SK-N-SH (cell line): ENCODE data around the gene EMP1. TPM values are rescaled to one million over a fixed set of nuclear protein-coding genes. Genes with fewer than 3 reads are reported as not detected.
A peak's percentile ranks its signal among the peaks of the same experiment; 100 is the strongest.

Experiments
- CTCF ChIA-PET: fragments of 300-600, 350-600 bp; formaldehyde crosslinking; extraction: SDS; loops from one replicate; lab custom pipeline; 2021; lab: Yijun Ruan, JAX
- POLR2A ChIA-PET: fragments of 350-600 bp; sonication (Branson Sonifier 250); formaldehyde crosslinking; extraction: SDS; loops from one replicate; lab custom pipeline; 2020; ENCODE audit warnings: antibody characterized with exemption, inconsistent platforms; lab: Yijun Ruan, JAX
- DNase-seq: peaks from one replicate; pipeline ENCODE4 v3.0.0; 2012
- H2AFZ ChIP-seq: fragments of 200-600 bp; sonication (generic); 2 replicates; pipeline ENCODE4 v1.8.1; 2016; ENCODE audit warnings: antibody characterized with exemption, mild to moderate bottlenecking, low read depth
- H3F3A ChIP-seq: fragments of 200-600 bp; sonication (generic); replicated peaks from 2 replicates; pipeline ENCODE3; 2016; ENCODE audit warnings: antibody characterized with exemption, mild to moderate bottlenecking; ENCODE audit not compliant: insufficient read depth
- H3K27ac ChIP-seq, 2 experiments: fragments of 200-500 bp in 1 of 2; fragments of 200-600 bp in 1 of 2; sonication (Bioruptor generic) in 1 of 2; sonication (generic), shearing (Covaris generic) in 1 of 2; 2 replicates each; pipeline versions ENCODE4 v1.5.1 to v1.6.1; 2014 to 2016; ENCODE audit warnings: low read depth in 2 of 2, inconsistent platforms in 1 of 2, low read length in 1 of 2, mild to moderate bottlenecking in 1 of 2, mixed read lengths in 1 of 2
- H3K27me3 ChIP-seq: fragments of 200-600 bp; sonication (generic), shearing (Covaris generic); 2 replicates; pipeline ENCODE4 v1.6.1; 2016; ENCODE audit warnings: mixed run types; ENCODE audit not compliant: insufficient read depth
- H3K36me3 ChIP-seq, 2 experiments: fragments of 200-500 bp in 1 of 2; fragments of 200-600 bp in 1 of 2; sonication (Bioruptor generic) in 1 of 2; sonication (generic) in 1 of 2; replicated peaks in 1 of 2; 2 replicates each; pipeline versions ENCODE3 to v1.5.1; 2014 to 2016; ENCODE audit warnings: low read length in 1 of 2, mild to moderate bottlenecking in 1 of 2; ENCODE audit not compliant: insufficient read depth in 2 of 2, control insufficient read depth in 1 of 2
- H3K4me1 ChIP-seq, 2 experiments: fragments of 200-500 bp in 1 of 2; fragments of 200-600 bp in 1 of 2; sonication (Bioruptor generic) in 1 of 2; sonication (generic), shearing (Covaris generic) in 1 of 2; 2 replicates each; pipeline versions ENCODE4 v1.5.1 to v1.6.1; 2014 to 2016; ENCODE audit warnings: low read depth in 1 of 2, low read length in 1 of 2, mixed run types in 1 of 2; ENCODE audit not compliant: insufficient read depth in 2 of 2, control insufficient read depth in 1 of 2
- H3K4me2 ChIP-seq: fragments of 200-600 bp; sonication (generic), shearing (Covaris generic); 2 replicates; pipeline ENCODE4 v1.6.1; 2017; ENCODE audit warnings: mixed run types
- H3K4me3 ChIP-seq, 2 experiments: fragments of 200-500 bp in 1 of 2; fragments of 200-600 bp in 1 of 2; sonication (Bioruptor generic) in 1 of 2; sonication (generic), shearing (Covaris generic) in 1 of 2; 2 replicates each; pipeline versions ENCODE4 v1.5.1 to v1.8.1; 2014 to 2016; ENCODE audit warnings: low read depth in 2 of 2, inconsistent platforms in 1 of 2, low read length in 1 of 2, mild to moderate bottlenecking in 1 of 2, mixed read lengths in 1 of 2, moderate library complexity in 1 of 2
- H3K79me2 ChIP-seq: fragments of 200-600 bp; sonication (generic); 2 replicates; pipeline ENCODE4 v1.8.1; 2017; ENCODE audit warnings: mild to moderate bottlenecking; ENCODE audit not compliant: insufficient read depth
- H3K9ac ChIP-seq: fragments of 200-600 bp; sonication (generic); 2 replicates; pipeline ENCODE4 v1.6.1; 2017; ENCODE audit warnings: mixed run types
- H3K9me2 ChIP-seq: fragments of 200-600 bp; sonication (generic); 2 replicates; pipeline ENCODE4 v1.6.1; 2017; ENCODE audit warnings: mixed run types
- H3K9me3 ChIP-seq: fragments of 200-600 bp; sonication (generic); 2 replicates; pipeline ENCODE4 v1.6.1; 2017; ENCODE audit warnings: mixed run types, mild to moderate bottlenecking, moderate library complexity
- H4K20me1 ChIP-seq: fragments of 200-600 bp; sonication (generic); 2 replicates; pipeline ENCODE4 v1.6.1; 2017; ENCODE audit warnings: mild to moderate bottlenecking, mixed run types; ENCODE audit not compliant: insufficient read depth
- EP300 ChIP-seq, 2 experiments: IDR thresholded peaks; 2 replicates each; pipeline versions ENCODE4 v1.4.0 to v1.6.1; 2012; ENCODE audit warnings: borderline replicate concordance in 1 of 2, low read depth in 1 of 2, low read length in 1 of 2
- EZH2phosphoT487 ChIP-seq: fragments of 200-600 bp; sonication (generic); IDR thresholded peaks from 2 replicates; pipeline ENCODE4 v1.6.1; 2017; ENCODE audit warnings: low read depth, mixed run types, mild to moderate bottlenecking, antibody characterized with exemption, moderate library complexity, borderline replicate concordance
- FOSL2 ChIP-seq: IDR thresholded peaks from 2 replicates; pipeline ENCODE4 v1.4.0; 2012; ENCODE audit warnings: low read depth, mild to moderate bottlenecking, moderate library complexity, borderline replicate concordance
- FOXJ3 ChIP-seq: sonication (generic); formaldehyde crosslinking; IDR thresholded peaks from 2 replicates; pipeline ENCODE4 v1.5.1; 2020; ENCODE audit warnings: mild to moderate bottlenecking, missing genetic modification reagents
- FOXM1 ChIP-seq: IDR thresholded peaks from 2 replicates; pipeline ENCODE4 v1.4.0; 2012; ENCODE audit warnings: low read depth, mild to moderate bottlenecking
- JUND ChIP-seq: IDR thresholded peaks from 2 replicates; pipeline ENCODE4 v1.4.0; 2012
- MAX ChIP-seq: IDR thresholded peaks from 2 replicates; pipeline ENCODE4 v1.4.0; 2012; ENCODE audit warnings: low read depth
- MXI1 ChIP-seq: IDR thresholded peaks from 2 replicates; pipeline ENCODE4 v1.6.1; 2012; ENCODE audit warnings: mild to moderate bottlenecking, low read depth, low read length, improper control_type of control experiment
- NFIC ChIP-seq: IDR thresholded peaks from 2 replicates; pipeline ENCODE4 v1.4.0; 2012; ENCODE audit warnings: borderline replicate concordance
- PBX3 ChIP-seq: IDR thresholded peaks from 2 replicates; pipeline ENCODE4; 2012
- POLR2AphosphoS5 ChIP-seq: IDR thresholded peaks from 2 replicates; pipeline ENCODE4 v1.6.1; 2012; ENCODE audit warnings: low read depth, low read length
- RAD21 ChIP-seq: IDR thresholded peaks from 2 replicates; pipeline ENCODE4 v1.6.1; 2012; ENCODE audit warnings: mild to moderate bottlenecking, low read length
- RFX5 ChIP-seq: IDR thresholded peaks from 2 replicates; pipeline ENCODE4 v1.6.1; 2012; ENCODE audit warnings: mild to moderate bottlenecking, improper control_type of control experiment, low read length
- SMC3 ChIP-seq: IDR thresholded peaks from 2 replicates; pipeline ENCODE4 v1.6.1; 2012; ENCODE audit warnings: low read depth, low read length, improper control_type of control experiment
- TAF1 ChIP-seq: IDR thresholded peaks from 2 replicates; pipeline ENCODE4 v1.6.1; 2012; ENCODE audit warnings: low read depth, mild to moderate bottlenecking, low read length, moderate library complexity, borderline replicate concordance
- TCF12 ChIP-seq: IDR thresholded peaks from 2 replicates; pipeline ENCODE4 v1.4.0; 2012
- USF1 ChIP-seq: IDR thresholded peaks from 2 replicates; pipeline ENCODE4 v1.4.0; 2012; ENCODE audit warnings: low read depth, borderline replicate concordance
- USF2 ChIP-seq: fragments of 150-350 bp; IDR thresholded peaks from 2 replicates; pipeline ENCODE4 v1.6.1; 2017; ENCODE audit warnings: antibody characterized with exemption, low read length, low read depth, borderline replicate concordance
- ZBTB33 ChIP-seq: IDR thresholded peaks from 2 replicates; pipeline ENCODE4 v1.4.0; 2012; ENCODE audit warnings: low read depth, borderline replicate concordance
- WGBS: methylation state at CpG from one replicate; pipeline ENCODE4 v1.1.6; 2017; ENCODE audit warnings: low lambda C conversion rate; 5-methylcytosine and 5-hydroxymethylcytosine counted together
- polyA plus RNA-seq, 3 experiments: library from polyadenylated mRNA; depleted of rRNA; stranded (reverse); fragments of >200 nt; gene quantifications; 2 replicates each; pipeline ENCODE4 v1.2.3, GENCODE V29; 2012

The EMP1 gene
- polyA plus RNA-seq, 1 of the 3 experiments (the other 2 are of a cell fraction), result 67.4 TPM

- WGBS, result 66% methylated on average over 4 of the region's 4 CpGs
- Histone ChIP-seq H3K4me2 (no peak overlapping the region), H3K9ac (no peak overlapping the region), H3K27ac (0 out of 4 replicates have a peak overlapping the region, but pooled peaks of 1 of the 2 experiments have one; percentile 23), H3K4me3 (no peak overlapping the region), H3F3A (peaks cover 24% of the 10 kb centered on the region), H2AFZ (no peak overlapping the region), H3K79me2 (no peaks in the 10 kb centered on the region), H3K36me3 (no peaks in the 10 kb centered on the region), H3K4me1 (peaks cover 8 to 58% of the 10 kb centered on the region in 2 experiments; a peak in 3 of 4 replicates)
- POLR2A ChIA-PET, result no interaction called here
- no peak for DNase-seq
- TF ChIP-seq MAX, result 0 out of 2 replicates have a peak, but pooled peaks have one; percentile 38
- no peak for TF ChIP-seq ZBTB33
- TF ChIP-seq FOSL2, result peak; percentile 8; the same call in 1 of the 2 replicates
- TF ChIP-seq NFIC, result 0 out of 2 replicates have a peak, but pooled peaks have one; percentile 28
- no peak for TF ChIP-seq USF1
- no peak for TF ChIP-seq FOXM1
- no peak for TF ChIP-seq SMC3
- peak; percentile 4; the same call in 1 of the 2 replicates for TF ChIP-seq TCF12
- TF ChIP-seq JUND, result 0 out of 2 replicates have a peak, but pooled peaks have one; percentile 15
- no peak for TF ChIP-seq TAF1
- TF ChIP-seq PBX3, result peak; percentile 53
- TF ChIP-seq, all 33 proteins: peak for 6
- H3K9me3 ChIP-seq, result no peaks in the 10 kb centered on the region
- no peaks in the 10 kb centered on the region for H4K20me1 ChIP-seq
- H3K9me2 ChIP-seq, result no peaks in the 10 kb centered on the region
- CTCF ChIA-PET, result interaction anchor here (0.8 kb wide), 1 partner anchor 37 kb away, joined by 6 read pairs; no protein-coding TSS in a partner anchor
- no peaks in the 10 kb centered on the region for H3K27me3 ChIP-seq
These were observed 21.0 kb upstream of the EMP1 start for GRCh38 chr12:13175499-13175898.

GRCh38 chr12:13176256-13176655 lies 20.3 kb upstream of the EMP1 start:
- H3K79me2 ChIP-seq, result no peaks in the 10 kb centered on the region
- no peak overlapping the region for H3K4me3 ChIP-seq
- POLR2A ChIA-PET, result no interaction called here
- CTCF ChIA-PET, result no interaction called here
- H3K27me3 ChIP-seq, result no peaks in the 10 kb centered on the region
- H3K9ac ChIP-seq, result no peak overlapping the region
- no peaks in the 10 kb centered on the region for H3K9me3 ChIP-seq
- H3K36me3 ChIP-seq, result no peaks in the 10 kb centered on the region
- peaks cover 24% of the 10 kb centered on the region for H3F3A ChIP-seq
- 80% methylated on average over 4 of the region's 4 CpGs for whole genome bisulfite sequencing
- no peak overlapping the region for H2AFZ ChIP-seq
- no peak overlapping the region for H3K27ac ChIP-seq
- H3K9me2 ChIP-seq, result no peaks in the 10 kb centered on the region
- H4K20me1 ChIP-seq, result no peaks in the 10 kb centered on the region
- no peak overlapping the region for H3K4me2 ChIP-seq
- H3K4me1 ChIP-seq, result peaks cover 8 to 56% of the 10 kb centered on the region in 2 experiments; a peak in 3 of 4 replicates
- no peak for DNase-seq
- no peak for TF ChIP-seq PBX3
- TF ChIP-seq JUND, result no peak
- TF ChIP-seq MXI1, result no peak
- no peak for TF ChIP-seq NFIC
- no peak for TF ChIP-seq USF2
- no peak for TF ChIP-seq MAX
- TF ChIP-seq USF1, result no peak
- no peak for TF ChIP-seq FOXJ3
- TF ChIP-seq EP300 (IDR thresholded peaks at IDR 0.05; ENCODE audit: borderline replicate concordance in 1 of 2, low read depth in 1 of 2, low read length in 1 of 2), result no peak
- TF ChIP-seq TAF1, result no peak
- no peak for TF ChIP-seq RFX5
- no peak for TF ChIP-seq EZH2phosphoT487
- TF ChIP-seq SMC3, result no peak
- no peak for TF ChIP-seq POLR2AphosphoS5
- no peak for TF ChIP-seq RAD21
